Right atrium auricular region (tissue), 2 donors: Measurements from ENCODE around the gene COL23A1. TPM values are rescaled to one million over a fixed set of nuclear protein-coding genes. Genes with fewer than 3 reads are reported as not detected.

ENCODE experiments used
- DNase-seq: peaks from one replicate; pipeline ENCODE4 v3.0.0-alpha.2; 2019; ENCODE audit warnings: low spot score
- H3K27ac ChIP-seq, 2 donors: fragments of 200-600 bp; sonication (generic); 1 replicate in 1 of 2; 2 replicates in 1 of 2; pipeline ENCODE4 v1.5.1; 2016 to 2019
- H3K27me3 ChIP-seq, 2 donors: fragments of 200-600 bp; sonication (generic); one replicate each; pipeline versions ENCODE4 v1.5.1 to v1.6.0; 2017 to 2019
- H3K36me3 ChIP-seq: fragments of 200-600 bp; sonication (generic); one replicate; pipeline ENCODE4 v1.5.1; 2016
- H3K4me1 ChIP-seq, 2 donors: fragments of 200-600 bp; sonication (generic); one replicate each; pipeline versions ENCODE4 v1.5.1 to v1.6.0; 2017 to 2019
- H3K4me3 ChIP-seq, 2 donors: fragments of 200-600 bp; sonication (generic); 1 replicate in 1 of 2; 2 replicates in 1 of 2; pipeline ENCODE4 v1.5.1; 2017 to 2019; ENCODE audit warnings: mild to moderate bottlenecking in 1 of 2, moderate library complexity in 1 of 2
- H3K9me3 ChIP-seq, 2 donors: fragments of 200-600 bp; sonication (generic); one replicate each; pipeline ENCODE4 v1.5.1; 2019
- CTCF ChIP-seq, 2 donors: fragments of 200-600 bp; sonication (generic); IDR thresholded peaks; one replicate each; pipeline ENCODE4 v1.5.1; 2019; ENCODE audit warnings: antibody characterized with exemption in 2 of 2
- total RNA-seq, 2 donors: library from RNA; depleted of rRNA; stranded (reverse); fragments of >200 nt; gene quantifications; one replicate each; pipeline ENCODE4 v1.1.0, GENCODE V29; 2016

Gene COL23A1
- total RNA-seq, 2 donors from 2014 or later, result 5.7 to 6.8 TPM

GRCh38 chr5:178228609-178229008 lies 361.6 kb downstream of the COL23A1 start:
- Histone ChIP-seq H3K4me3 (no peak overlapping the region), H3K4me1 (peaks cover 0 to 35% of the 10 kb centered on the region in 2 donors), H3K27ac (no peak overlapping the region), H3K27me3 (no peaks in the 10 kb centered on the region), H3K36me3 (peaks cover 47% of the 10 kb centered on the region), H3K9me3 (no peaks in the 10 kb centered on the region)
- no peak for DNase-seq
- TF ChIP-seq CTCF (IDR thresholded peaks at IDR 0.05), result no peak

- Histone ChIP-seq H3K9me3 (no peaks in the 10 kb centered on the region), H3K27ac (no peak overlapping the region), H3K4me3 (no peak overlapping the region), H3K27me3 (no peaks in the 10 kb centered on the region), H3K36me3 (peaks cover 47% of the 10 kb centered on the region), H3K4me1 (peaks cover 0 to 31% of the 10 kb centered on the region in 2 donors)
- no peak for TF ChIP-seq CTCF (IDR thresholded peaks at IDR 0.05)
- DNase-seq, result no peak
Measured at GRCh38 chr5:178227929-178228328, 362.3 kb downstream of the COL23A1 start.

GRCh38 chr5:178227138-178227659 lies 363.0 kb downstream of the COL23A1 start:
- no peak for TF ChIP-seq CTCF (IDR thresholded peaks at IDR 0.05)
- no peak overlapping the region for H3K4me3 ChIP-seq
- no peaks in the 10 kb centered on the region for H3K27me3 ChIP-seq
- no peak for DNase-seq
- H3K27ac ChIP-seq, result no peak overlapping the region
- H3K4me1 ChIP-seq, result peaks cover 0 to 28% of the 10 kb centered on the region in 2 donors
- H3K9me3 ChIP-seq, result no peaks in the 10 kb centered on the region
- H3K36me3 ChIP-seq, result peaks cover 47% of the 10 kb centered on the region

- H3K9me3 ChIP-seq, result no peaks in the 10 kb centered on the region
- peaks cover 0 to 10% of the 10 kb centered on the region in 2 donors for H3K4me1 ChIP-seq
- no peak overlapping the region for H3K4me3 ChIP-seq
- H3K27ac ChIP-seq, result no peak overlapping the region
- no peaks in the 10 kb centered on the region for H3K27me3 ChIP-seq
- no peak for DNase-seq
- no peak for TF ChIP-seq CTCF (IDR thresholded peaks at IDR 0.05)
- H3K36me3 ChIP-seq, result peaks cover 37% of the 10 kb centered on the region
Measured at GRCh38 chr5:178225174-178225573, 365.0 kb downstream of the COL23A1 start.

GRCh38 chr5:178224403-178224802 lies 365.8 kb downstream of the COL23A1 start:
- no peaks in the 10 kb centered on the region for H3K27me3 ChIP-seq
- H3K27ac ChIP-seq, result no peak overlapping the region
- H3K4me1 ChIP-seq, result peaks cover 0 to 4% of the 10 kb centered on the region in 2 donors
- no peaks in the 10 kb centered on the region for H3K9me3 ChIP-seq
- no peak overlapping the region for H3K4me3 ChIP-seq
- no peak for TF ChIP-seq CTCF (IDR thresholded peaks at IDR 0.05)
- H3K36me3 ChIP-seq, result peaks cover 36% of the 10 kb centered on the region
- DNase-seq, result no peak

GRCh38 chr5:178223828-178224335 lies 366.3 kb downstream of the COL23A1 start:
- DNase-seq, result no peak
- TF ChIP-seq CTCF (IDR thresholded peaks at IDR 0.05), result no peak
- H3K36me3 ChIP-seq, result peaks cover 35% of the 10 kb centered on the region

More at GRCh38 chr5:178223828-178224335, 366.3 kb downstream of the COL23A1 start:
- Histone ChIP-seq H3K4me3 (no peak overlapping the region), H3K9me3 (no peaks in the 10 kb centered on the region), H3K4me1 (peaks cover 0 to 4% of the 10 kb centered on the region in 2 donors), H3K27me3 (no peaks in the 10 kb centered on the region), H3K27ac (no peak overlapping the region)
